Right hindlimb (tissue), 1 donor: ENCODE results near the gene TPRA1.
"Not testable (repeated sequence)": the region's sequence is repeated elsewhere in the genome, so short reads cannot be mapped to it uniquely, and the experiment has no call there.

Experiments used
- DNase-seq: peaks from one replicate; pipeline ENCODE4 v3.0.0-alpha.2; 2018

The TPRA1 gene

DNA sequence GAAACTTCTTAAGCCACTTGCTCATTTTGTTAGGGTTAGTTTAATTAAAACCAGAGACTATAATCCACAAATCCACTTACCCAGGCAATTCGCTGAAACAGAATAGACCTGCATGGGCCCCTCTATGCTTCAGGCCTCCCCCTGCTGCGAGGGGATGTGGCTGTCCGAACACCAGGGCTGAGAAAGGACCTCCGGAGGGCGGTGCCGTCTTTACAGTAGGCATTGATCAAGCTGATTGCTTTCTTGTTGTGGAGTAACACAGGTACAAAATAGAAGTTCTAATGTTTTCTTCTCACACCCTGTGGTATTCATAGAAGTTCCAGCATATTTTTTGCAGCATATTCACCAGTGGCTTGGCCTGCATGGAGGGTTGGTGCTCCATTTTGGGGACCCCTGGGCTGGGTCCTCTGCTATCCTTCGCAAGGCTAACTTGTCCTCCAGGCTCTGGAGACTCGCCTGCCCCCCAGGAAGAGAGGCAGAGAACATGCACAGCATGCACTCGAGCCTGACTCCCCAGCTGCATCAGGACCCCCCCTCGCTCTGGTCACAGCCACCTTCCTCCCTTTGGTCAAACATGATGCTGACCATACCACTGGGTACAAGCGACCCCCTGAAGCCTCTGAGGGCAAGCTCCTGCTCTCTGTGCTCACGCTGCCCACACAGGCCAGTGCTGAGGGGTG is 55.3 kb downstream of the TPRA1 start:
- DNase-seq, result no peak

DNA sequence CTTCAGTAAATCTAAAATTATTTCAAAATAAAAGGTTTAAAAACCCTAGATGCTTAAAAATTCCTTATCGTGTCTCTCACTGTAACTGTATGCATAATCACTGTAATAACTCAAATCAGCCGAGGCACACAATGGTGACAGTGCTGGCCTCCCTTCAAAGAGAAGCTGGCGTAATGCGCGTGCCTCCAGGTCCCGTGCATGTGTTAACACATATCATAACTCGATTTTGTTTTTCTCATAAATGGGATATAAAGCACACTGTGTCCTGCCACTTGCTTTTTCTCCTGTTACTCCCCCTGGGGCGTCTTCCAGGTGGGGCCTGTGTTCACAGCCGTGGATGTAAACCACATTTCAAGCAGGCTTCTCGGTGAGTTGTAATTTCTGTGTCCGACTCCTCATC is 56.0 kb downstream of the TPRA1 start:
- DNase-seq, result no peak

DNA sequence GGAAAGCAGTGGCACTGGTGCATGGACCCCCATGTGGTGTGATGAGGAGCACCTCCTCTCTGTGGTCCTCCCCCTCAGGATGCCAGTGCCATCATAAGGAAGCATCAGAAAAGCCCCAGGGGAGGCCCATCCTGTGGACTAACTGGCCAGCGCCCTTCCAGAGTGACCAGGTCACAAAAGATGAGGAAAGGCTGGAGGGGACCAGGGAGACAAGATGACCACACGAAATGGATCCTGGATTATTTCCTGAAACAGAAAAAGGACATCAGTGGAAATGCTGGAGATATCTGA is 56.4 kb downstream of the TPRA1 start:
- no peak for DNase-seq

DNA sequence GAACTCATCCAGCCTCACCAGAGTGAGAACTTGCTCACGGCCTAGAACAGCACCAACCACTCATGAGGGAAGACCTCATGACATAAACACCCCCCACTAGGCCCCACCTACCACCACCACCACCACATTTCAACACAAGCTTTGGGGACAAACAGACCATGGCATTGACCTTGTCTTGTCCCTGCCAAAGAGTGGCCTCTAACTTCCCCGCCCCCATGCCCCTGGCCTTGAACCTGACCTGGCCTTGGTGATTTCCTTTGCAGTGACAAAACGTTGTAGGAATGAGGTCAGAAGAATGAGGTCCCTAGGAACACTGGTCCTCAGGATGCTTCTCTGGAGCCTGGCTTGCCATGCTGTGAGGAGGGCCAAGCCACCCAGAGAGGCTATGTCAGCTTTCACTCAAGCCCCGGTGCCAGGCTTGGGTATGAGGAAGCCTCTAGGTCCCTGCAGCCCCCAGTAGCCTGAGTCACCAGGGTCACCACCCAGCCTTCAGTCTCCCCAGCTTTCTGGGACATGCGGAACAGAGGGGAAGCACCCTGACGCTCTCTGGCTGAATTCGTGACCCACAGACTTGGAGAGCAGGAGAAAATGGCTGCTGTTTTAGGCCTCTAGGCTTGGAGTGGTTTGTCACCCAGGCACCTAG is 57.9 kb downstream of the TPRA1 start:
- no peak for DNase-seq

- no peak for DNase-seq
Measured at GRCh38 chr3:127531821-127532220, 58.7 kb downstream of the TPRA1 start.

GRCh38 chr3:127530863-127531262 is 59.7 kb downstream of the TPRA1 start:
- not testable (repeated sequence) for DNase-seq

- DNase-seq, result no peak
Measured at GRCh38 chr3:127529346-127530188, 61.0 kb downstream of the TPRA1 start.

- no peak for DNase-seq
Measured at GRCh38 chr3:127525373-127525772, 65.2 kb downstream of the TPRA1 start.

- no peak for DNase-seq
Measured at GRCh38 chr3:127524296-127524896, 66.1 kb downstream of the TPRA1 start.
